Fibroblast of mammary gland (primary cell): ENCODE data around the gene PSMB3.

ENCODE experiments used
- DNase-seq: peaks from one replicate; pipeline ENCODE4 v3.0.0-alpha.2; 2010; ENCODE audit warnings: low read depth
- H3K4me3 ChIP-seq: 2 replicates; pipeline ENCODE4 v1.5.1; 2011; ENCODE audit warnings: low read depth, mild to moderate bottlenecking, low read length, moderate library complexity; ENCODE audit not compliant: control insufficient read depth
- TF ChIP-seq, protein P1 (sequence below): conservative IDR thresholded peaks from 2 replicates; pipeline ENCODE4 v1.5.1; 2011; ENCODE audit warnings: low read depth, low read length, inconsistent platforms; ENCODE audit not compliant: control insufficient read depth, insufficient read depth

Gene PSMB3

DNA sequence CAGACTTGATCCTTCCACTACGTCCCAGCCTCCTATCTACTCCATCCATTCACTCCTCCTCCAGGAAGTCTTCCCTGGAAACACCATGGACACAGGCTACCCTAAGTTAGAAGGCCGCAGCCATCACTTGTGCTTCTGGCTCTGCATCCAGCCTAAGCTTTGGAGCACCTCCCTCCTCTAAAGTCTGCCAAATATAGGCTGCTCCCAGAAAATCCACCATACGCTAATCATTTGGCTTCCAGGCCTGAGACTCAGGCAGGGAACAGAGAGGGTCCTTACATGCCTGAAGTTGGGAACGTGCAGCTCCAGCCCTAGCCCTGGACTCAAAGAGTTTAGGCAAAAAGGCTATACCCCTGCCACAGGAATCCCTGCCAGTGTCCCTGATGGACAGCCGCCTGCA, 11.1 kb upstream of the PSMB3 start:
- TF ChIP-seq, protein P1, sequence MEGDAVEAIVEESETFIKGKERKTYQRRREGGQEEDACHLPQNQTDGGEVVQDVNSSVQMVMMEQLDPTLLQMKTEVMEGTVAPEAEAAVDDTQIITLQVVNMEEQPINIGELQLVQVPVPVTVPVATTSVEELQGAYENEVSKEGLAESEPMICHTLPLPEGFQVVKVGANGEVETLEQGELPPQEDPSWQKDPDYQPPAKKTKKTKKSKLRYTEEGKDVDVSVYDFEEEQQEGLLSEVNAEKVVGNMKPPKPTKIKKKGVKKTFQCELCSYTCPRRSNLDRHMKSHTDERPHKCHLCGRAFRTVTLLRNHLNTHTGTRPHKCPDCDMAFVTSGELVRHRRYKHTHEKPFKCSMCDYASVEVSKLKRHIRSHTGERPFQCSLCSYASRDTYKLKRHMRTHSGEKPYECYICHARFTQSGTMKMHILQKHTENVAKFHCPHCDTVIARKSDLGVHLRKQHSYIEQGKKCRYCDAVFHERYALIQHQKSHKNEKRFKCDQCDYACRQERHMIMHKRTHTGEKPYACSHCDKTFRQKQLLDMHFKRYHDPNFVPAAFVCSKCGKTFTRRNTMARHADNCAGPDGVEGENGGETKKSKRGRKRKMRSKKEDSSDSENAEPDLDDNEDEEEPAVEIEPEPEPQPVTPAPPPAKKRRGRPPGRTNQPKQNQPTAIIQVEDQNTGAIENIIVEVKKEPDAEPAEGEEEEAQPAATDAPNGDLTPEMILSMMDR, result no peak
- DNase-seq, result no peak
- no peak overlapping the region for H3K4me3 ChIP-seq

- DNase-seq, result no peak
- H3K4me3 ChIP-seq, result no peak overlapping the region
- TF ChIP-seq, protein P1, result no peak
Measured at GRCh38 chr17:38741921-38742410, 10.6 kb upstream of the PSMB3 start.

- DNase-seq, result peak; percentile 89
- TF ChIP-seq, protein P1, result no peak
- no peak overlapping the region for H3K4me3 ChIP-seq
Measured at GRCh38 chr17:38742411-38743308, 9.9 kb upstream of the PSMB3 start.

DNA sequence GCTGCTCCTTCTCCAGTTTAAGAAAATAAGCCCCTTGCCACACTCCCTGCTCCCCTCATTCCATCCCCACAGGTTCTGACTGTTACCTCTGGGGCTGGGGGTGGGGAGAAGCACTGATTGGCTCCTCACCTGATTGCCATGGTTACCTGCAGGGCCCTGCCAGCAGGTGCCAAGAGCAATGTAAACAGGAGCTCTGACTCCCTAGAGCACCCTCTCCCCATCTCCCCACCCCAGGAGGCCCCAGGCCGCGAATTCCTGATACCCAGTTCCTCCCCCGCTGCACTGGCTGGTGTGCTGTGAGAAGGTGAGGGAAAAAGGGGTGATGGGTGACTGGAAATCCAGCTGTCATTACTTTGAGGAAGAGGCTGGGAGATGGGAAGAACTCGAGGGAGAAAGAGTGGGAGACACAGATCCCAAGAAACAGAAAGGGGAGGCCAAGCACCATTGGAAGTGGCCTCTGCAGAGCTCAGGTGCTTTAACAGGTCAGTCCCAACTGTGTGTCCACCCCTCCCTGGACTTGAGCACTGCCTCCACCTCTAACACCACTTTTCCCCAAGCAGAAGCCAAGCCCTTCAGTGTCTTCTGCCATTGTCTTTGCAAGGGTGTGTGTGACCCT, 8.9 kb upstream of the PSMB3 start:
- no peak overlapping the region for H3K4me3 ChIP-seq
- TF ChIP-seq, protein P1, result no peak
- no peak for DNase-seq

GRCh38 chr17:38745545-38745944, 7.0 kb upstream of the PSMB3 start:
- no peak overlapping the region for H3K4me3 ChIP-seq
- TF ChIP-seq, protein P1, result no peak
- no peak for DNase-seq

DNA sequence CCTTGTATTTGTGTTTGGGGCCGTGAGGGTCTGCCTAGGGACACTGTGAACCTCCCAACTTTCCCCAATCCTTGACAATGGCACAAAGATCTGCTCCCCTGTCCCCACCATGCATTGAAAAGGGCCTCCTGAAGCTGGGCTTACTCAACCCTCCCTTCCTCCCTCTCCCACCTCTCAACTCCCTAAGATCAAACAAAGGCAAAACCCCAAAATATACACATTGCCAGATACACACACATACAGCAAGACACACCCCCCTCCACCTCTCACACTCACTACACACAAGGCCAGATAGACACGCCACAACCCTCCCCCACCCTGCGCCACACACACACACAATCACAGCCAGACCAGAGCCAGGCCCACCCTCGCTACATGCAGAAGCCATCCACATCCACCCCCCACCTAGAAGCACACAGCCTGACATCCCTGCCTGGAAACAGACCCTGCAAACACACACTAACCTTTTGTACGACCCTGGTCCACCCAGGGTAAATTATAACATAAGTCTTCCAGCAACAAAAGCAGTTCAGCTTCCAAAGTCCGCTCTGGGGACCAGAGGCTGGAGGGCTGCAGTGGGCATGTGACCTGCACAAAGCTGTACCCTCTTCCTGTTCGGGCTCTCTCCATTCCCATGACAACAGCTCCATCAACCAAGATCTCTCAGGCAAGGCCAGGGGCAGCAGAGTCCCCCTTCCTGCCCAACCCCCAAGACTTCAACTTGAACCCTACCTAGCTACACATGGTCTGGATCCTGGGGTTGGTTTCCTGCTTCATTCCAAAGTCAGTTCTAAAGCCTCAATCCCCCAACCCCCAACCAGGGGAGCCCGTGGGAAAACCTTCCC, 6.3 kb upstream of the PSMB3 start:
- H3K4me3 ChIP-seq, result peak overlapping the region; percentile 84
- TF ChIP-seq, protein P1, result no peak
- no peak for DNase-seq
